ENCODE measurements around the gene KLHL3. TPM values are rescaled to one million over a fixed set of nuclear protein-coding genes. Genes with fewer than 3 reads are reported as not detected.

Gene KLHL3
- total and polyA plus RNA-seq, 10 donors, result 1.3 to 17.9 (median 9.5) TPM

DNA sequence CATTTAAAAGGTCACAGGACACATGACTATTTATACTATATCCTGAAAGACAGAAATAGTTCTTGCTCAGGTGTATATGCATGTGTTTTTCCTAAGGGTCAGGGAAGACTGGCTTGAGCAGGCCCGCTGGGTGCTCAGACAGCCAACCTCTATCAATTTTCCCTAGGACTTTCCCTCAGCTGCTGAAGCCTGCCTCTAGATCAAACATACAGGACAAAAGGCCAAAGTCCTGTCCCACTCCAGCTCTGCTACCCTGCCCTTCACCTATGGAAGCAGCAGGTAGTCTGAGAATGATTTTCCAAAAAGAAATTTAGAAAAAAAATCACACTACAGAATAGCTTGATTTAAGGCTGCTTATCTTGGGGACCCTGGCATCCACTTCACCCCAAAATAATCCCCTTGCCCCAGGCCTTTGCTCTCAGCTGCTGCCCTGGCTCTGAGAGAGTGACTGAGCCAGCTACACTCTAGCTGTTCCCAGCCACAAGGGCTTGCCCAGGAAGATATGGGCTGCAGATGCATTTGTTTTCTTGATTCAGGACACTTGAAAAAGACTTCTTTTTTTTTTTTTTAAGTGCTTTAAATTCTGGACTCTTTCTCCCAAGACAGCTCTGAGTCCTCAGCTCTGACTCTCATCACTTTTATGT lies 42.5 kb downstream of the KLHL3 start:
- peaks cover 0 to 20% (median 12%) of the 10 kb centered on the region in 6 donors for H3K4me1 ChIP-seq
- TF ChIP-seq POLR2A (IDR thresholded peaks at IDR 0.05), result no peak
- TF ChIP-seq, protein P1, sequence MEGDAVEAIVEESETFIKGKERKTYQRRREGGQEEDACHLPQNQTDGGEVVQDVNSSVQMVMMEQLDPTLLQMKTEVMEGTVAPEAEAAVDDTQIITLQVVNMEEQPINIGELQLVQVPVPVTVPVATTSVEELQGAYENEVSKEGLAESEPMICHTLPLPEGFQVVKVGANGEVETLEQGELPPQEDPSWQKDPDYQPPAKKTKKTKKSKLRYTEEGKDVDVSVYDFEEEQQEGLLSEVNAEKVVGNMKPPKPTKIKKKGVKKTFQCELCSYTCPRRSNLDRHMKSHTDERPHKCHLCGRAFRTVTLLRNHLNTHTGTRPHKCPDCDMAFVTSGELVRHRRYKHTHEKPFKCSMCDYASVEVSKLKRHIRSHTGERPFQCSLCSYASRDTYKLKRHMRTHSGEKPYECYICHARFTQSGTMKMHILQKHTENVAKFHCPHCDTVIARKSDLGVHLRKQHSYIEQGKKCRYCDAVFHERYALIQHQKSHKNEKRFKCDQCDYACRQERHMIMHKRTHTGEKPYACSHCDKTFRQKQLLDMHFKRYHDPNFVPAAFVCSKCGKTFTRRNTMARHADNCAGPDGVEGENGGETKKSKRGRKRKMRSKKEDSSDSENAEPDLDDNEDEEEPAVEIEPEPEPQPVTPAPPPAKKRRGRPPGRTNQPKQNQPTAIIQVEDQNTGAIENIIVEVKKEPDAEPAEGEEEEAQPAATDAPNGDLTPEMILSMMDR (IDR thresholded peaks at IDR 0.05 in 8 of 11, conservative IDR thresholded peaks at IDR 0.05 in 3 of 11), result no peak
- no peak for TF ChIP-seq POLR2AphosphoS5 (IDR thresholded peaks at IDR 0.05)
- H3K4me3 ChIP-seq, result no peak overlapping the region
- peaks cover 0 to 38% (median 5%) of the 10 kb centered on the region in 6 donors for H3K36me3 ChIP-seq
- 84 to 100% (median 92%) methylated on average over 1 of the region's 1 CpG for WGBS, 5 donors
- intact Hi-C loops (cut with DNase I; ENCODE audit: low total_unique reads), result no loop called here
- peaks cover 0 to 6% (median 0%) of the 10 kb centered on the region in 8 donors for H3K9me3 ChIP-seq
- no peaks in the 10 kb centered on the region for H3K27me3 ChIP-seq (replicated peaks in 1 of 7)
- no peak for DNase-seq
- no peak overlapping the region for H3K27ac ChIP-seq

DNA sequence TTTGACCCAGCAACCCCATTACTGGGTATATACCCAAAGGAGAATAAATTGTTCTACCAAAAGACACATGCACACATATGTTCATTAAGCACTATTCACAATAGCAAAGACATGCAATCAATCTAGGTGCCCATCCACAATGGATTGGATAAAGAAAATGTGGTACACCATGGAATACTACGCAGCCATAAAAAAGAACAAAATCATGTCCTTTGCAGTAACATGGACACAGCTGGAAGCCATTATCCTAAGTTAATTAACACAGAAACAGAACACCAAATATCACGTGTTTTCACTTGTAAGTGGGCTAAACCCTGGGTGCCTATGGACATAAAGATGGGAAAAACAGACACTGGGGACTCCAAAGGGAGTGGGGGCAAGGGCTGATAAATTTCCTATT lies 46.6 kb downstream of the KLHL3 start:
- Histone ChIP-seq H3K27me3 (replicated peaks in 1 of 7) (no peaks in the 10 kb centered on the region), H3K4me1 (peaks cover 0 to 8% (median 0%) of the 10 kb centered on the region in 6 donors), H3K36me3 (peaks cover 0 to 40% (median 5%) of the 10 kb centered on the region in 6 donors), H3K27ac (no peak overlapping the region), H3K9me3 (peaks cover 0 to 6% (median 0%) of the 10 kb centered on the region in 8 donors), H3K4me3 (no peak overlapping the region)
- no peak for DNase-seq
- TF ChIP-seq POLR2A (IDR thresholded peaks at IDR 0.05) (no peak), POLR2AphosphoS5 (IDR thresholded peaks at IDR 0.05) (no peak)
- TF ChIP-seq, protein P1 (IDR thresholded peaks at IDR 0.05 in 8 of 11, conservative IDR thresholded peaks at IDR 0.05 in 3 of 11), result no peak
- 89 to 98% (median 93%) methylated on average over 2 of the region's 2 CpGs for WGBS, 5 donors
- intact Hi-C loops (cut with DNase I; ENCODE audit: low total_unique reads), result no loop called here

DNA sequence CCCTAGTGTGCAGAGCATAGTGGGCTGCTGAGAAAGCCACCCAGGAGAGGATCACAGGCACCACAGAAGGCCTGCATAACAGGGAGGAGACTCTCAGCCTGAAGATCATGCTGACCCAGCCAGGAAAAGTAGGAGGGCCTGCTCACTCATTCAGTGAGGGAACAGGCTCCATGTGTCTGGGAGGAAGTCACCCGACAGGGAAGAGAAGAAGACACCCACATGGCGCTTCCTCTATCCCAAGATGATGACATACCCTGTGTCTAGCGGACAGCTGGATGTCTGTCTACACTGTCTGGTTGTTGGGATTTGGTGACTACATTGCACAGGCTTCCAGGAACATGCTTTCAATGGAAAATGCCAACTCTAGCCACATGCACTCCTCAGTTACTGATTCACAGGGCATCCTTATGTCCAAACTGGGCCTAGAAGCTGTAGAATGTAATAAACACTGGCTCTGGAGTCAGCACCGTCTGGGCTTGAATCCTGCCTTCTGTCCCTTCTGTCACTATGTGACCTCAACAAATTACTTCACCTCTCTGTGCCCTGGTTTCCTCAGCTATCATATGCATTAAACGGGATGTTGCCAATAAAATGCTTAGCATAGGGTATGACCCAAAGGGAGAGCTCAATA lies 47.6 kb downstream of the KLHL3 start:
- intact Hi-C loops (cut with DNase I; ENCODE audit: low total_unique reads), result no loop called here
- H3K4me3 ChIP-seq, result no peak overlapping the region
- H3K4me1 ChIP-seq, result peaks cover 0 to 8% (median 0%) of the 10 kb centered on the region in 6 donors
- DNase-seq, result no peak
- no peaks in the 10 kb centered on the region for H3K27me3 ChIP-seq (replicated peaks in 1 of 7)
- WGBS, 5 donors, result 60 to 73% (median 64%) methylated on average over 5 of the region's 5 CpGs
- peaks cover 0 to 40% (median 5%) of the 10 kb centered on the region in 6 donors for H3K36me3 ChIP-seq
- H3K27ac ChIP-seq, result no peak overlapping the region
- peaks cover 0 to 6% (median 0%) of the 10 kb centered on the region in 8 donors for H3K9me3 ChIP-seq
- no peak for TF ChIP-seq POLR2AphosphoS5 (IDR thresholded peaks at IDR 0.05)
- TF ChIP-seq, protein P1 (IDR thresholded peaks at IDR 0.05 in 8 of 11, conservative IDR thresholded peaks at IDR 0.05 in 3 of 11), result no peak
- TF ChIP-seq POLR2A (IDR thresholded peaks at IDR 0.05), result no peak

GRCh38 chr5:137684761-137685160 lies 51.1 kb downstream of the KLHL3 start:
- TF ChIP-seq, protein P1 (IDR thresholded peaks at IDR 0.05 in 8 of 11, conservative IDR thresholded peaks at IDR 0.05 in 3 of 11), result no peak
- TF ChIP-seq POLR2A (IDR thresholded peaks at IDR 0.05) (no peak), POLR2AphosphoS5 (IDR thresholded peaks at IDR 0.05) (no peak)
- WGBS, 5 donors, result 38 to 54% (median 44%) methylated on average over 3 of the region's 3 CpGs

More at GRCh38 chr5:137684761-137685160, 51.1 kb downstream of the KLHL3 start:
- Histone ChIP-seq H3K4me1 (peaks cover 0 to 8% (median 0%) of the 10 kb centered on the region in 6 donors), H3K27me3 (replicated peaks in 1 of 7) (no peaks in the 10 kb centered on the region), H3K27ac (no peak overlapping the region), H3K4me3 (no peak overlapping the region), H3K36me3 (peaks cover 0 to 23% (median 0%) of the 10 kb centered on the region in 6 donors), H3K9me3 (peaks cover 0 to 6% (median 0%) of the 10 kb centered on the region in 8 donors)
- intact Hi-C loops (cut with DNase I; ENCODE audit: low total_unique reads), result no loop called here
- DNase-seq, result no peak
